Measurements from ENCODE around the gene AADAT.
"Not testable (repeated sequence)": the region's sequence is repeated elsewhere in the genome, so short reads cannot be mapped to it uniquely, and the experiment has no call there.

The AADAT gene

DNA sequence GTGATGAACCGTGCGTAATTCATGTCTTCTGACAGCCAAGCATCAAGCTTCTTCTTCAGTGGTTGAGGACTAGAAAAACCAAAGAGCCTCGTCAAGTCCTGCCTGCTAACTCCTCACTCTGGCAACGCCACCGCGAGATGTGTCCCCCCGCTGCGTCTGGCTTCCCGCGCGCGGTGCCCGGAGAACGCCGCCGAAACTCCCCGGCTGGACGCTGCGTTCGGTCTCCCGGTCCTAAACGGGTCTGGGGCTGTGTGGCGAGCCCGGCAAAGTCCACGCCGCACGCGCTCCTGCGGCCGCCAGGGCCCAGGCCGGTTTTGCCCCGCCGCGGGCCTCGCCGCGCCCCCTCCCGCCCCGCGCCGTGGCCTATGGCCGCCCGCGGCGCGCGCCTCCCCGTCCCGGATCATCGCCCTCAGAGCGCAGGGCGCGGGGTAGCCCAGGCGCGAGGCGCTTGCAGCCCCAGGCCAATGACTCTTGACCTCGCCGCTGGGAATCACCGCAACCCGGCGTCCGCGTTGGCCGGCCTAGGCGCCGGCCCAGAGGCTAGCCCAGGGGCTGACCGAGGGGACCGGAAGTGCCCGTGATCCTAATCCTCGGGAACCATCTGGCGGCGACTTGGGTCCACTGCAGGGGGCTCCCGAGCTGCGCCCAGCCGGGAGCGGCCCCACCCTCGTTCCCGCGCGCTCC lies at the start of gene AADAT:
Gene AADAT (minus strand): TSS at position 289 of the 684 bp plus-strand sequence. CDS start 266 bp downstream, at position 23.
- peak in 56 of 58 donors; percentile 19 to 84 (median 68) for DNase-seq

- peak in 55 of 58 donors; percentile 1 to 86 (median 51) for DNase-seq
Measured at GRCh38 chr4:170138580-170139194, 48.9 kb upstream of the AADAT start.

GRCh38 chr4:170137927-170138326 lies 48.2 kb upstream of the AADAT start:
- peak in 9 of 58 donors; percentile 0 to 43 (median 3) for DNase-seq

DNA sequence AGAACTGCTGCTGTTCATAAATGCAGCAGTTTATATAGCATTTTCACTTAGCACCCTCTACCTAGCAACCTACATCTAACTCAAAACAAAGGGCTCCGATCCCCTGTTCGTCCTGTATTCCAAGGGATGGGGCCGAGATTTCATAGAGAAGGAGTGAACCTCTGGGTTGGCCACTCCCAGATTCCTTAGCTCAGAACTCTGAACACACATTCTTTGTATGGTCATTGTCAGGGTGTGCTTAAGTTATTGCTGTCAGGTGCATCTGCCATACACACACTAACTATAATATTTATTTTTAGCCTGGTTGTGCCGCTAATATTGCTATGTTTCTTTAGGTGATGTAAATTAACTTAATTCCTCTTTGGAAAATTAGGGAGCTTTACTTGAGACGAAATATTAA lies 47.7 kb upstream of the AADAT start:
- no peak for DNase-seq

GRCh38 chr4:170134821-170135220 lies 45.1 kb upstream of the AADAT start:
- no peak for DNase-seq

- DNase-seq = no peak
Measured at GRCh38 chr4:170128219-170128804, 38.6 kb upstream of the AADAT start.

- DNase-seq = no peak
Measured at GRCh38 chr4:170127758-170128157, 38.0 kb upstream of the AADAT start.

DNA sequence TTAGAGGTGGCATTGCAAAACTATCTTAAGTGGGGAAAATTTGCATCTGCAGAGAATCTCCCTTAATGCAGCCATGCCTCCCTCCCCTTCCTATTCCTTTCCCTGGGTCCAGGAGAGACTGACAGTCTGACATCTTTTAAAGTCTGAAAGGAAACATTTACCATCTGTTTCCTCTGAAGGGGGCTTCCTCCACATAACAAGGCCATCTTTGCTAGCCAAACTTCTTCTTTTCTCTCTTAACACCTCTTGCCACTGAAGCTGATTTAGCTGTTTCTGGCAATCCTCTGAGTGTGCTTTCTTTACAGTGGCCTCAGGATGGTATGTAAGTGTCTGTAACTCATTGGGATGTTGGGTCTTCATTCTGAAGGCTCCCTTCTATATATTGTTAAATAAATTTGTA lies 34.6 kb upstream of the AADAT start:
- no peak for DNase-seq

- no peak for DNase-seq
Measured at GRCh38 chr4:170122252-170122651, 32.5 kb upstream of the AADAT start.

GRCh38 chr4:170114636-170115035 lies 24.9 kb upstream of the AADAT start:
- no peak for DNase-seq

DNA sequence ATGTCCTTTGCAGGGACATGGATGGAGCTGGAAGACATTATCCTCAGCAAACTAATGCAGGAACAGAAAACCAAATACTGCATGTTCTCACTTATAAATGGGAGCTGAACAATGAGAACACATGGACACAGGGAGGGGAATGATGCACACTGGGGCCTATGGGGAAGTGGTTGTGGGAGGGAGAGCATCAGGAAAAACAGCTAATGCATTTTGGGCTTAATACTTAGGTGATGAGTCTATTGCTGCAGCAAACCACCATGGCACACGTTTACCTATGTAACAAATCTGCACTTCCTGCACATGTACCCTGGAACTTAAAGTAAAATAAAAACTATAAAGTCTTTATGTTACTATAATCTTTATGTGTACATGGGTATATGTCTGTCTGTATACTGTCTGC lies 24.4 kb upstream of the AADAT start:
- not testable (repeated sequence) for DNase-seq

DNA sequence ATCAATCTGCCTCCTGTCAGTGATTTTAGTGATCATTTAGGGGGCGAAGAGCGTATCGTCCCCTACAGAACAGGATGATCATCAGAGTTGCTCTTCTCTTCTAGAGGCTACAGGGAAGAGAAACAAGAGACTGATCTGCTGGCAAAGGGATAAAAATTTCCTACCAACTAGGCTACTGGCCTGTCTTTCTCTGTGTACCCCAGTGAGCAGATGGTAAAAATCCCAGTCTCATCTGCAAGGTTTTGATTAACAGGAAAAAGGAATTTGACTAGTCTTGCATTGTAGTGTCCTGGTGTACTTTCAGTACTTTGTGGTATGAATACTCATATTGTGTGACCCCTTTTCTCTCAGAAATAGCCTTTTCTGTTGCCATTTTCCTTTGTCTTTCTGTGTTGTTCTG lies 21.8 kb upstream of the AADAT start:
- DNase-seq = no peak

- no peak for DNase-seq
Measured at GRCh38 chr4:170111085-170111484, 21.3 kb upstream of the AADAT start.

- no peak for DNase-seq
Measured at GRCh38 chr4:170110285-170110672, 20.5 kb upstream of the AADAT start.

DNA sequence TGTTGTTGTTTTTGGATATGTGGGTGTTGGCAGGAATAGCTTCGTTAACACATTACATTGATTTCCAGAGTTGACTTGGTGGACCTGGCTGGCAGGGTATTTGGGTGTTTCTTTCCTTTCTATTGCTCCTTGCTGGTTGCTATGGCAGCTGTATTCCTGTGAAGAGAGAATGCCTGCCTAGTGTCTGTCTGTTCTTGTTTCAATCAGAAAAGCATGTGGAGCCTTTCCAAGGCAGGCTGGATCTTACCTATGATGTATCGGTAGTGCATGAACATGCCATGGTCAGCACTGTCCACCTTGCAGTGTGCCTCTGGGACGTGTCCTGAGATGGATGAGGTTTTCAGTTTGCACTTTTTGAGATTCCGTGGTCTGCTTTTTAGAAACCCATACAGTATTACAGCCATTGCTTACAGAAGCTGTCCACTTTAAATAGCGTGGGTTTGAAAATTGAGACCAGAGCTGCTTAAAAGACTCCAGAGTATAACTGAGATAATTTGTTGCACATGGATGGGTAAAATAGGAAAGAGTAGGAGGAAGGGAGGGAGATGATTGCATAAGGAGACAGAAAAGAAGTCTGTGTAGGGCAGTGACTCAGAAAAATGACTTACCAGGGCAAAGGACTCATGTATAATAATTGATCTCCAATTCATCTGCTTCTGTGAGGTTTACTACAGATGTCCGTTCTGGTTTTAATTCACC lies 20.0 kb upstream of the AADAT start:
- peak in 26 of 58 donors; percentile 5 to 77 (median 22) for DNase-seq

- no peak for DNase-seq
Measured at GRCh38 chr4:170106900-170107299, 17.1 kb upstream of the AADAT start.

GRCh38 chr4:170102426-170102825 lies 12.7 kb upstream of the AADAT start:
- no peak for DNase-seq

DNA sequence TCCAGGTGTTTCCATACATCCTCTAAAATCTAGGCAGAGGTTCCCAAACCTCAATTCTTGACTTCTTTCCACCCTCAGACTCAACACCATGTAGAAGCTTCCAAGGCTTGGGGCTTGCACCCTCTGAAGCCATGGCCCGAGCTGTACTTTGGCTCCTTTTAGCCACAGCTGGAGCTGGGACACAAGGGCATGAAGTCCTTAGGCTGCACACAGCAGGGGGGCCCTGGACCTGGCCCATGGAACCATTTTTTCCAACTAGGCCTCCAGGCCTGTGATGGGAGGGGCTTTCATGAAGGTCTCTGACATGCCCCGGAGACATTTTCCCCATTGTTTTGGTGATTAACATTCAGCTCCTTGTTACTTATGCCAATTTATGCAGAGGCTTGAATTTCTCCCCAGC lies 8.4 kb upstream of the AADAT start:
- DNase-seq = not testable (repeated sequence)

GRCh38 chr4:170097681-170098080 lies 7.9 kb upstream of the AADAT start:
- DNase-seq = no peak

GRCh38 chr4:170093973-170094535 lies 4.3 kb upstream of the AADAT start:
- DNase-seq = no peak

DNA sequence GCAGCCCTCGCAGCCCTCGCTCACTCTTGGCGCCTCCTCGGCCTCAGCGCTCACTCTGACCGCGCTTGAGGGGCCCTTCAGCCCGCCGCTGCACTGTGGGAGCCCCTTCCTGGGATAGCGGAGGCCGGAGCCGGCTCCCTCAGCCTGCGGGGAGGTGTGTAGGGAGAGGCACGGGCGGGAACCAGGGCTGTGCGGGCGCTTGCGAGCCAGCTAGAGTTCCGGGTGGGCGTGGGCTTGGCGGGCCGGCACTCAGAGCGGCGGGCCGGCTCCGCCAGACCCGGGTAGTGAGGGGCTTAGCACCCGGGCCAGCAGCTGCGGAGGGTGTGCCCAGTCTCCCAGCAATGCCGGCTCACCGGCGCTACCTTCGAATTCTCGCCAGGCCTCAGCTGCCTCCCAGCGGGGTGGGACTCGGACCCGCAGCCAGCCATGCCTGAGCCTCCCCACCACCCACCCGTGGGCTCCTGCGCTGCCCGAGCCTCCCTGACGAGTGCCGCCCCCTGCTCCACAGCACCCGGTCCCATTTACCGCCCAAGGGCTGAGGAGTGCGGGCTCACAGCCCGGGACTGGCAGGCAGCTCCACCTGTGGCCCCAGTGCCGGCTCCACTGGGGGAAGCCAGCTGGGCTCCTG lies 1.4 kb upstream of the AADAT start:
- no peak for DNase-seq
